ENCODE data around the gene PLA2G2F. TPM values are rescaled to one million over a fixed set of nuclear protein-coding genes. Genes with fewer than 3 reads are reported as not detected.

The PLA2G2F gene
- total and polyA plus RNA-seq, 2 donors (not counting 3 experiments of a cell fraction or from before 2014, with no cell fraction given), result not detected

DNA sequence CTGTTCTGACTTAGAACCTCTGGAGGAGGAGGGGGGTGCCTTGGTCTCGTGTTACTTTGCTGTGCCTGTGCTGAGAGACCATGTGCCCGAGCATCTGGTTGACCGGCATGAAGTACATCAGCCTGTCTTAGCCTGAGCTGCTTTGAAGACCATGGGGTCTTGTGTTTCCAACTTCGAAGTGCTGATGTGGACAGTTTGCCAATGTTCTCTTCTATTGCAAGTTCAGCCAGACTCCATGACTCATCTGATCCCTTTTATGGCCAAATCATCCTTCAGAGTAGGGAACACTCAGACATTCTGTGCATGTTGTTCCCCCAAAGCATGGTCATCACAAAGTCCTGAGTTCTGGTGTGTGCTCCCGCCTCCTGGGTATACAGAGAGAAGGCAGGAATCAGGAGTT, 53.2 kb downstream of the PLA2G2F start:
- no TSS peak for BruUV-seq (replicated peaks)
- CTCF ChIA-PET, result interaction anchor here (1.1 to 5.3 kb wide), 4 partner anchors 13 to 276 kb away, joined by 5 to 85 read pairs (median 38); no protein-coding TSS in a partner anchor
- Histone ChIP-seq H3K4me3 (replicated peaks in 1 of 3; ENCODE audit: insufficient read depth in 1 of 3, low read depth in 1 of 3, low read length in 3 of 3) (no peak overlapping the region), H3K4me1 (ENCODE audit: control insufficient read depth, extremely low read depth, insufficient read depth, low read length) (no peaks in the 10 kb centered on the region), H3K79me2 (ENCODE audit: control insufficient read depth, insufficient read depth, low read length) (no peaks in the 10 kb centered on the region), H2AFZ (ENCODE audit: low read depth, low read length) (no peak overlapping the region), H3K27me3 (ENCODE audit: control insufficient read depth in 2 of 2, insufficient read depth in 2 of 2, low read length in 2 of 2) (peaks cover 2 to 11% of the 10 kb centered on the region in 2 experiments), H3K9me1 (replicated peaks; ENCODE audit: control insufficient read depth, extremely low read depth, insufficient read depth, low read length) (no peaks in the 10 kb centered on the region), H3K9me3 (replicated peaks; ENCODE audit: control insufficient read depth, insufficient read depth, low read length) (no peaks in the 10 kb centered on the region), H3K36me3 (ENCODE audit: control insufficient read depth in 2 of 2, extremely low read depth in 1 of 2, insufficient read depth in 2 of 2, low read length in 2 of 2) (no peaks in the 10 kb centered on the region), H4K20me1 (replicated peaks; ENCODE audit: control insufficient read depth, extremely low read depth, insufficient read depth, low read length) (no peaks in the 10 kb centered on the region), H3K27ac (ENCODE audit: insufficient read depth, low read depth, low read length) (no peak overlapping the region), H3K9ac (replicated peaks; ENCODE audit: extremely low read depth, insufficient read depth, low read length) (no peak overlapping the region), H3K4me2 (ENCODE audit: insufficient read depth, low read length) (no peak overlapping the region)
- dilution Hi-C loops (cut with MboI; ENCODE audit: extremely low pct_ligation_motif_present, low sequenced_read_pairs) (no loop called here), intact Hi-C loops (cut with micrococcal nuclease) (no loop called here)
- POLR2A ChIA-PET, result no interaction called here
- FAIRE-seq, result no peak
- DNase-seq (ENCODE audit: low read depth, low spot score), result no peak
- TF ChIP-seq, protein P1, sequence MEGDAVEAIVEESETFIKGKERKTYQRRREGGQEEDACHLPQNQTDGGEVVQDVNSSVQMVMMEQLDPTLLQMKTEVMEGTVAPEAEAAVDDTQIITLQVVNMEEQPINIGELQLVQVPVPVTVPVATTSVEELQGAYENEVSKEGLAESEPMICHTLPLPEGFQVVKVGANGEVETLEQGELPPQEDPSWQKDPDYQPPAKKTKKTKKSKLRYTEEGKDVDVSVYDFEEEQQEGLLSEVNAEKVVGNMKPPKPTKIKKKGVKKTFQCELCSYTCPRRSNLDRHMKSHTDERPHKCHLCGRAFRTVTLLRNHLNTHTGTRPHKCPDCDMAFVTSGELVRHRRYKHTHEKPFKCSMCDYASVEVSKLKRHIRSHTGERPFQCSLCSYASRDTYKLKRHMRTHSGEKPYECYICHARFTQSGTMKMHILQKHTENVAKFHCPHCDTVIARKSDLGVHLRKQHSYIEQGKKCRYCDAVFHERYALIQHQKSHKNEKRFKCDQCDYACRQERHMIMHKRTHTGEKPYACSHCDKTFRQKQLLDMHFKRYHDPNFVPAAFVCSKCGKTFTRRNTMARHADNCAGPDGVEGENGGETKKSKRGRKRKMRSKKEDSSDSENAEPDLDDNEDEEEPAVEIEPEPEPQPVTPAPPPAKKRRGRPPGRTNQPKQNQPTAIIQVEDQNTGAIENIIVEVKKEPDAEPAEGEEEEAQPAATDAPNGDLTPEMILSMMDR (IDR thresholded peaks at IDR 0.05; ENCODE audit: extremely low read depth in 1 of 2, insufficient read depth in 1 of 2, low read depth in 1 of 2, low read length in 2 of 2), result no peak
- TF ChIP-seq POLR2AphosphoS5 (IDR thresholded peaks at IDR 0.05; ENCODE audit: insufficient read depth, low read depth, low read length) (no peak), JUN (IDR thresholded peaks at IDR 0.05; ENCODE audit: borderline replicate concordance, insufficient read depth, insufficient read length, low read depth) (no peak), GATA2 (IDR thresholded peaks at IDR 0.05; ENCODE audit: insufficient read depth, insufficient read length, low read depth, low read length) (no peak), POLR2A (IDR thresholded peaks at IDR 0.05; ENCODE audit: low read depth, low read length) (no peak), EZH2 (IDR thresholded peaks at IDR 0.05; ENCODE audit: borderline replicate concordance, low read depth, low read length, severe bottlenecking) (no peak), FOS (IDR thresholded peaks at IDR 0.05; ENCODE audit: borderline replicate concordance, insufficient read depth, low read length) (no peak), MYC (IDR thresholded peaks at IDR 0.05; ENCODE audit: low read depth, low read length) (no peak)
- TF ChIP-seq, protein P2, sequence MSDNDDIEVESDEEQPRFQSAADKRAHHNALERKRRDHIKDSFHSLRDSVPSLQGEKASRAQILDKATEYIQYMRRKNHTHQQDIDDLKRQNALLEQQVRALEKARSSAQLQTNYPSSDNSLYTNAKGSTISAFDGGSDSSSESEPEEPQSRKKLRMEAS (IDR thresholded peaks at IDR 0.05; ENCODE audit: insufficient read depth, insufficient read length), result no peak

All from endothelial cell of umbilical vein (primary cell).